Endothelial cell of umbilical vein (primary cell): ENCODE results near the gene BTK. TPM values are rescaled to one million over a fixed set of nuclear protein-coding genes. Genes with fewer than 3 reads are reported as not detected.

Experiments used
- BruUV-seq: library from RNA; stranded (reverse); fragments of 400-500 nt; replicated peaks from 2 replicates; lab custom pipeline; 2021; lab: Mats Ljungman, UMichigan
- CTCF ChIA-PET: fragments of 300-600, 350-600 bp; sonication (Branson Sonifier 250); formaldehyde crosslinking; loops from one replicate; lab custom pipeline; 2021; ENCODE audit warnings: antibody characterized with exemption, inconsistent platforms; lab: Charles Lee
- POLR2A ChIA-PET: fragments of 300-600, 350-600 bp; sonication (Branson Sonifier 250); formaldehyde crosslinking; loops from one replicate; lab custom pipeline; 2021; ENCODE audit warnings: antibody characterized with exemption, inconsistent platforms; lab: Charles Lee
- DNase-seq: peaks from one replicate; pipeline ENCODE4 v3.0.0-alpha.2; 2011; ENCODE audit warnings: low read depth, low spot score
- FAIRE-seq: peaks from 2 replicates; lab custom pipeline; 2011; peaks lifted over from hg19 to GRCh38; lab: Jason Lieb, UNC
- H2AFZ ChIP-seq: 2 replicates; pipeline ENCODE4 v1.6.0; 2012; ENCODE audit warnings: low read depth, low read length, control low read depth, inconsistent platforms
- H3K27ac ChIP-seq: 2 replicates; pipeline ENCODE4 v1.5.1; 2011; ENCODE audit warnings: low read depth, mild to moderate bottlenecking, control low read depth, low read length, moderate library complexity; ENCODE audit not compliant: insufficient read depth
- H3K27me3 ChIP-seq, 2 experiments: 2 replicates each; pipeline versions ENCODE4 v1.6.0 to v1.6.1; 2011; ENCODE audit warnings: low read length in 2 of 2, mixed read lengths in 1 of 2; ENCODE audit not compliant: control insufficient read depth in 2 of 2, insufficient read depth in 2 of 2
- H3K36me3 ChIP-seq, 2 experiments: 2 replicates in 1 of 2; 3 replicates in 1 of 2; pipeline ENCODE4 v1.5.1; 2011; ENCODE audit warnings: low read length in 2 of 2, mild to moderate bottlenecking in 1 of 2, moderate library complexity in 1 of 2; ENCODE audit not compliant: control insufficient read depth in 2 of 2, insufficient read depth in 2 of 2; ENCODE audit errors: extremely low read depth in 1 of 2
- H3K4me1 ChIP-seq: 3 replicates; pipeline ENCODE4 v1.5.1; 2011; ENCODE audit warnings: mild to moderate bottlenecking, low read length; ENCODE audit not compliant: control insufficient read depth, insufficient read depth; ENCODE audit errors: extremely low read depth
- H3K4me2 ChIP-seq: 2 replicates; pipeline ENCODE4 v1.6.1; 2011; ENCODE audit warnings: low read length, control low read depth, mixed read lengths; ENCODE audit not compliant: insufficient read depth
- H3K4me3 ChIP-seq, 3 experiments: fragments of 200-600 bp in 1 of 3; sonication (generic), shearing (Covaris generic) in 1 of 3; replicated peaks in 1 of 3; 2 replicates each; pipeline ENCODE4 v1.5.1; 2011 to 2016; ENCODE audit warnings: control low read depth in 3 of 3, low read length in 3 of 3, mild to moderate bottlenecking in 2 of 3, inconsistent platforms in 1 of 3, low read depth in 1 of 3, moderate library complexity in 1 of 3; ENCODE audit not compliant: insufficient read depth in 1 of 3
- H3K79me2 ChIP-seq: 2 replicates; pipeline ENCODE4 v1.6.0; 2012; ENCODE audit warnings: low read length, inconsistent platforms; ENCODE audit not compliant: control insufficient read depth, insufficient read depth
- H3K9ac ChIP-seq: replicated peaks from 2 replicates; pipeline ENCODE3; 2011; ENCODE audit warnings: low read length, control low read depth; ENCODE audit not compliant: insufficient read depth; ENCODE audit errors: extremely low read depth
- H3K9me1 ChIP-seq: replicated peaks from 3 replicates; pipeline ENCODE4 v1.6.0; 2011; ENCODE audit warnings: mild to moderate bottlenecking, low read length; ENCODE audit not compliant: control insufficient read depth, insufficient read depth; ENCODE audit errors: extremely low read depth
- H3K9me3 ChIP-seq: replicated peaks from 2 replicates; pipeline ENCODE4 v1.5.1; 2012; ENCODE audit warnings: low read length, inconsistent platforms; ENCODE audit not compliant: control insufficient read depth, insufficient read depth
- H4K20me1 ChIP-seq: replicated peaks from 2 replicates; pipeline ENCODE3; 2011; ENCODE audit warnings: mild to moderate bottlenecking, low read length; ENCODE audit not compliant: control insufficient read depth, insufficient read depth; ENCODE audit errors: extremely low read depth
- EZH2 ChIP-seq: IDR thresholded peaks from 2 replicates; pipeline ENCODE4 v1.6.1; 2012; ENCODE audit warnings: borderline replicate concordance, low read depth, mild to moderate bottlenecking, moderate library complexity, low read length, inconsistent platforms; ENCODE audit not compliant: severe bottlenecking
- FOS ChIP-seq: IDR thresholded peaks from 2 replicates; pipeline ENCODE4 v1.6.1; 2011; ENCODE audit warnings: mild to moderate bottlenecking, low read length, moderate library complexity, borderline replicate concordance; ENCODE audit not compliant: insufficient read depth
- GATA2 ChIP-seq: IDR thresholded peaks from 2 replicates; pipeline ENCODE4 v1.7.0; 2011; ENCODE audit warnings: low read depth, mild to moderate bottlenecking, moderate library complexity, mixed read lengths, low read length; ENCODE audit not compliant: insufficient read length, insufficient read depth
- JUN ChIP-seq: IDR thresholded peaks from 2 replicates; pipeline ENCODE4 v1.6.1; 2011; ENCODE audit warnings: borderline replicate concordance, low read depth; ENCODE audit not compliant: insufficient read length, insufficient read depth
- MYC ChIP-seq: IDR thresholded peaks from one replicate; pipeline ENCODE4 v1.6.1; 2011; ENCODE audit warnings: mild to moderate bottlenecking, low read depth, low read length
- POLR2A ChIP-seq: IDR thresholded peaks from 2 replicates; pipeline ENCODE4 v1.6.1; 2012; ENCODE audit warnings: low read depth, mild to moderate bottlenecking, control low read depth, low read length
- POLR2AphosphoS5 ChIP-seq: IDR thresholded peaks from 2 replicates; pipeline ENCODE4 v1.6.1; 2012; ENCODE audit warnings: low read depth, mild to moderate bottlenecking, control low read depth, low read length, moderate library complexity; ENCODE audit not compliant: insufficient read depth
- dilution Hi-C: fragments of 300-500 bp; cut with MboI; formaldehyde crosslinking; loops from one replicate; pipeline ENCODE4 v1.15.0; 2019; ENCODE audit warnings: low sequenced_read_pairs; ENCODE audit not compliant: extremely low pct_ligation_motif_present
- intact Hi-C: fragments of 100-400 bp; cut with micrococcal nuclease; formaldehyde crosslinking; loops from one replicate; pipeline ENCODE4 v1.10.0; 2022
- polyA plus RNA-seq, 4 experiments: library from polyadenylated mRNA; depleted of rRNA in 3 of 4; stranded (reverse) in 3 of 4; unstranded in 1 of 4; fragments of >200 nt; gene quantifications; 2 replicates each; pipeline versions ENCODE4 v1.2.1 to v1.2.3, GENCODE V29; 2011 to 2012; ENCODE audit warnings: missing spikeins in 1 of 4
- total RNA-seq: library from RNA; stranded (reverse); gene quantifications from 2 replicates; pipeline ENCODE4 v1.2.3, GENCODE V29; 2021
- TF ChIP-seq, protein P1 (sequence below), 2 donors: IDR thresholded peaks; 1 replicate in 1 of 2; 2 replicates in 1 of 2; pipeline ENCODE4 v1.5.1; 2011; ENCODE audit warnings: low read length in 2 of 2, mild to moderate bottlenecking in 2 of 2, moderate library complexity in 2 of 2, control low read depth in 1 of 2, inconsistent platforms in 1 of 2, low read depth in 1 of 2; ENCODE audit not compliant: insufficient read depth in 1 of 2; ENCODE audit errors: extremely low read depth in 1 of 2
- TF ChIP-seq, protein P2 (sequence below): IDR thresholded peaks from 2 replicates; pipeline ENCODE4 v1.6.1; 2011; ENCODE audit not compliant: insufficient read depth, insufficient read length

The BTK gene
- total and polyA plus RNA-seq, 2 donors (not counting 3 experiments of a cell fraction or from before 2014, with no cell fraction given) = 0.11 to 0.13 TPM

DNA sequence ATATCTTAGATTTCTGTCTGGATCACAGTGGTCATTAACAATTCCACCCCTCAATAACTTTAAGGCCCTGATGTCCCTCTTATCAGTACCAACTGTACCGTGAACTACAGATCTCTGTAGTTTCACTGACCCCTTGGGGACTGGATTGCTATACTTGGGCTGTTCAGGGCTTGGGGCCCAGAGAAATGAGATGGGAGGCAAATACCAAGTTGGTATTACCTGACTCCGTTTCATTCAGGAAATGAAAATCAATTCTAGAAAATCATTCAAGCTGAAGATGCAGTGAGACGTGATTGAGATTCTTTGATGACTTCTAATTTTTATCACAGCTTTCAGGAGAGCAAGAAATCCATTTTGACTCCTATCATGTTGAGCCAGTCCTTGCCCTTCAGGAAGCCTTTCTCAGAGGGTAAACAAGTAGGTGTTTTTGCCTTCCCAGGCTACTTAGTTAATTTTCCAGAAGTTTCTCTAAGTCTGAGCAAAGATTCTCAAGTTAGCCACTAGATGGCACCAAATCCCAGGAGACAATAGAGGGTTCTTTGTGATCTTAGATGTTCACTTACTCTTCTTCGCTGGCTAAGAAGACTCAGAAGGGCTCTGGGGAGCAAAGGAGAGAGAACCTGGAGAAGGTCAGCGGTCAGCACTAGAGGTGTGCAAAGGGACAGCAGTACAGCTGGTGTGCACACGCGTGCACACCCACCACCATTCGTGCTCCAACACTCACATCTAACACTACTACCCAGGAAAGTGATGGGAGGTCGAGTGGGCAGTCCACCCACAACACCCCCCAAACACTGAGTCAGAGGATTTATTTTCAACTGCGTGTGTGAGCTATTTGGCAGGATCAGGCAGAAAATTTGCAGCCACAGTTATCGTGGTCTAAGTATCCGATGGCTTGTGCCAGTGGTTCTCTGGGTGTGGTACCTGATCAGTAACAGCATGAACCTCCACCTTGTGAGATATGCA is 29.5 kb upstream of the BTK start:
- Histone ChIP-seq H3K36me3 (peaks cover 0 to 2% of the 10 kb centered on the region in 2 experiments), H3K27ac (no peak overlapping the region), H3K9me1 (no peaks in the 10 kb centered on the region), H2AFZ (no peak overlapping the region), H3K79me2 (peaks cover 15% of the 10 kb centered on the region), H3K9ac (no peak overlapping the region), H3K9me3 (no peaks in the 10 kb centered on the region), H3K4me3 (no peak overlapping the region), H4K20me1 (no peaks in the 10 kb centered on the region), H3K4me2 (no peak overlapping the region), H3K4me1 (peaks cover 15% of the 10 kb centered on the region), H3K27me3 (no peaks in the 10 kb centered on the region)
- ChIA-PET CTCF (interaction anchor here (0.7 to 1.2 kb wide), 2 partner anchors 181 to 343 kb away, joined by 3 to 4 read pairs; no protein-coding TSS in a partner anchor), POLR2A (no interaction called here)
- TF ChIP-seq, protein P1, sequence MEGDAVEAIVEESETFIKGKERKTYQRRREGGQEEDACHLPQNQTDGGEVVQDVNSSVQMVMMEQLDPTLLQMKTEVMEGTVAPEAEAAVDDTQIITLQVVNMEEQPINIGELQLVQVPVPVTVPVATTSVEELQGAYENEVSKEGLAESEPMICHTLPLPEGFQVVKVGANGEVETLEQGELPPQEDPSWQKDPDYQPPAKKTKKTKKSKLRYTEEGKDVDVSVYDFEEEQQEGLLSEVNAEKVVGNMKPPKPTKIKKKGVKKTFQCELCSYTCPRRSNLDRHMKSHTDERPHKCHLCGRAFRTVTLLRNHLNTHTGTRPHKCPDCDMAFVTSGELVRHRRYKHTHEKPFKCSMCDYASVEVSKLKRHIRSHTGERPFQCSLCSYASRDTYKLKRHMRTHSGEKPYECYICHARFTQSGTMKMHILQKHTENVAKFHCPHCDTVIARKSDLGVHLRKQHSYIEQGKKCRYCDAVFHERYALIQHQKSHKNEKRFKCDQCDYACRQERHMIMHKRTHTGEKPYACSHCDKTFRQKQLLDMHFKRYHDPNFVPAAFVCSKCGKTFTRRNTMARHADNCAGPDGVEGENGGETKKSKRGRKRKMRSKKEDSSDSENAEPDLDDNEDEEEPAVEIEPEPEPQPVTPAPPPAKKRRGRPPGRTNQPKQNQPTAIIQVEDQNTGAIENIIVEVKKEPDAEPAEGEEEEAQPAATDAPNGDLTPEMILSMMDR (IDR thresholded peaks at IDR 0.05; ENCODE audit: extremely low read depth in 1 of 2, insufficient read depth in 1 of 2, low read depth in 1 of 2, low read length in 2 of 2) = peak; percentile 33 to 45
- TF ChIP-seq MYC = no peak
- intact Hi-C loops (loop anchor here (1.0 to 5.0 kb wide), 3 partner anchors 202 to 517 kb away; partner anchors contain the start of genes ARMCX6 and ZMAT1), dilution Hi-C loops (no loop called here)
- FAIRE-seq (peak; percentile 70), DNase-seq (peak; percentile 78)
- no TSS peak for BruUV-seq

DNA sequence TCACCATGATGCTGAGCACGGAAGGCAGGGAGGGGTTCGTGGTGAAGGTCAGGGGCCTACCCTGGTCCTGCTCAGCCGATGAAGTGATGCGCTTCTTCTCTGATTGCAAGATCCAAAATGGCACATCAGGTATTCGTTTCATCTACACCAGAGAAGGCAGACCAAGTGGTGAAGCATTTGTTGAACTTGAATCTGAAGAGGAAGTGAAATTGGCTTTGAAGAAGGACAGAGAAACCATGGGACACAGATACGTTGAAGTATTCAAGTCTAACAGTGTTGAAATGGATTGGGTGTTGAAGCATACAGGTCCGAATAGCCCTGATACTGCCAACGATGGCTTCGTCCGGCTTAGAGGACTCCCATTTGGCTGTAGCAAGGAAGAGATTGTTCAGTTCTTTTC is 26.0 kb upstream of the BTK start:
- dilution Hi-C loops = no loop called here

More for the DNA sequence above, 26.0 kb upstream of the BTK start:
- Histone ChIP-seq H3K79me2 (peaks cover 43% of the 10 kb centered on the region), H4K20me1 (no peaks in the 10 kb centered on the region), H3K9me1 (no peaks in the 10 kb centered on the region), H3K4me3 (no peak overlapping the region), H2AFZ (no peak overlapping the region), H3K4me1 (peaks cover 8% of the 10 kb centered on the region), H3K9ac (no peak overlapping the region), H3K4me2 (no peak overlapping the region), H3K36me3 (peaks cover 0 to 2% of the 10 kb centered on the region in 2 experiments), H3K9me3 (no peaks in the 10 kb centered on the region), H3K27me3 (no peaks in the 10 kb centered on the region), H3K27ac (no peak overlapping the region)
- TF ChIP-seq GATA2 (no peak), JUN (no peak), POLR2A (no peak), EZH2 (no peak), POLR2AphosphoS5 (no peak), MYC (no peak), FOS (no peak)
- TF ChIP-seq, protein P1 (IDR thresholded peaks at IDR 0.05; ENCODE audit: extremely low read depth in 1 of 2, insufficient read depth in 1 of 2, low read depth in 1 of 2, low read length in 2 of 2) = no peak
- TF ChIP-seq, protein P2, sequence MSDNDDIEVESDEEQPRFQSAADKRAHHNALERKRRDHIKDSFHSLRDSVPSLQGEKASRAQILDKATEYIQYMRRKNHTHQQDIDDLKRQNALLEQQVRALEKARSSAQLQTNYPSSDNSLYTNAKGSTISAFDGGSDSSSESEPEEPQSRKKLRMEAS = no peak
- FAIRE-seq (no peak), DNase-seq (no peak)
- ChIA-PET CTCF (no interaction called here), POLR2A (no interaction called here)
- intact Hi-C loops = no loop called here
- no TSS peak for BruUV-seq
